Measurements from ENCODE around the gene BRI3. TPM values are rescaled to one million over a fixed set of nuclear protein-coding genes. Genes with fewer than 3 reads are reported as not detected.
A peak's percentile ranks its signal among the peaks of the same experiment; 100 is the strongest.

Gene BRI3
- total RNA-seq, 1 donor from 2014 or later = 344 TPM

DNA sequence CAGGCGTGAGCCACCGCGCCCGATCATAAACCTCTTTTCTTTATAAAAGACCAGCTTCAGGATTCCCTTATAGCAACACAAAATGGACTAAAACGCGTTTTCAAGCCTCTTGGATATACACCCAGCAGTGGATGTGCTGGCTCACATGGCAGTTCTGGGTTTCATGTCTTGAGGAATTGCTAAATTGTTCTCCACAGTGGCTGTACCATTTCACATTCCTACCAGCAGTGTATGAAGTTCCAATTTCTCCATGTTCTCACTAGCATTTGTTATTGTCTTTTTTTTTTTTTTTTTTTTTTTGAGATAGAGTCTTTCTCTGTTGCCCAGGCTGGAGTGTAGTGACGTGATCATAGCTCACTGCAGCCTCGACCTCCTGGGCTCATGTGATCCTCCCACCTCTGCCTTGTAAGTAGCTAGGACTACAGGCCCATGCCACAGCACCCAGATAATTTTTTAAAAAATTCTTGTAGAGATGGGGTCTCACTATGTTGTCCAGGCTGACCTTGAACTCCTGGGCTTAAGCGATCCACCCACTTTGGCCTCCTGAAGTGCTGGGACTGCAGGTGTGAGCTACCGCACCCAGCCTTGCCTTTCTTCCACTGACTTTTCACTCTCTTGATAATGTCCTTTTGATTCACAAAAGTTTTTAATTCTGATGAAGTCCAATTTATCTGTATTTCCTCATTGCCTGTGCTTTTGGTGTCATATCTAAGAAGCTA is 46.9 kb upstream of the BRI3 start:
- H3K27ac Mint-ChIP-seq (ENCODE audit: unreplicated experiment) = no peak overlapping the region
- TF ChIP-seq CTCF (IDR thresholded peaks at IDR 0.05) = no peak
- H3K4me1 Mint-ChIP-seq (ENCODE audit: unreplicated experiment) = peaks cover 8% of the 10 kb centered on the region
- no peaks in the 10 kb centered on the region for H3K27me3 Mint-ChIP-seq (ENCODE audit: unreplicated experiment)
- peaks cover 5% of the 10 kb centered on the region for H3K36me3 Mint-ChIP-seq (ENCODE audit: unreplicated experiment)
- no peak overlapping the region for H3K4me3 Mint-ChIP-seq (ENCODE audit: unreplicated experiment)
- no peaks in the 10 kb centered on the region for H3K9me3 Mint-ChIP-seq (ENCODE audit: unreplicated experiment)
- DNase-seq (ENCODE audit: extremely low spot score, unreplicated experiment) = no peak

DNA sequence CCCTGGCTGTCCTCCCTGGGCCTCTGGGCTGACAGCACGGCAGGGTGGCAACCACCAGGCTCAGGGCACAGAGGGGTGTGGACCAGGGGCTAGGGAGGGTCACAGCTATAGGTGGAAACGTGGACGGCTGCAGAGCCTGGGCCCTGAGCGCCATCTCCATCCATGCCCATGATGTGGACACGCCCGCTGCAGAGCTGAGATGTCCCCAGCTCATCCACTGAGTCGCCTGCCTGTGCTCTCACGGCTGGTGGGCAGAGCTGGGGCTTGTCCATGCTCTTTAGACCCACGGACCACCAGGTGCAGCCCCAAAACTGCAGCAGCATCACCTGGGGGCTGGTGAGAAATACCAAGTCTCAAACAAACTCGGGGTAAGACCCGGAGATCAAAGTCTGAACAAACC is 45.6 kb upstream of the BRI3 start:
- no peak for TF ChIP-seq CTCF (IDR thresholded peaks at IDR 0.05)
- Mint-ChIP-seq H3K9me3 (ENCODE audit: unreplicated experiment) (no peaks in the 10 kb centered on the region), H3K4me3 (ENCODE audit: unreplicated experiment) (no peak overlapping the region), H3K4me1 (ENCODE audit: unreplicated experiment) (peaks cover 8% of the 10 kb centered on the region), H3K27me3 (ENCODE audit: unreplicated experiment) (no peaks in the 10 kb centered on the region), H3K27ac (ENCODE audit: unreplicated experiment) (no peak overlapping the region), H3K36me3 (ENCODE audit: unreplicated experiment) (peaks cover 10% of the 10 kb centered on the region)
- DNase-seq (ENCODE audit: extremely low spot score, unreplicated experiment) = no peak

DNA sequence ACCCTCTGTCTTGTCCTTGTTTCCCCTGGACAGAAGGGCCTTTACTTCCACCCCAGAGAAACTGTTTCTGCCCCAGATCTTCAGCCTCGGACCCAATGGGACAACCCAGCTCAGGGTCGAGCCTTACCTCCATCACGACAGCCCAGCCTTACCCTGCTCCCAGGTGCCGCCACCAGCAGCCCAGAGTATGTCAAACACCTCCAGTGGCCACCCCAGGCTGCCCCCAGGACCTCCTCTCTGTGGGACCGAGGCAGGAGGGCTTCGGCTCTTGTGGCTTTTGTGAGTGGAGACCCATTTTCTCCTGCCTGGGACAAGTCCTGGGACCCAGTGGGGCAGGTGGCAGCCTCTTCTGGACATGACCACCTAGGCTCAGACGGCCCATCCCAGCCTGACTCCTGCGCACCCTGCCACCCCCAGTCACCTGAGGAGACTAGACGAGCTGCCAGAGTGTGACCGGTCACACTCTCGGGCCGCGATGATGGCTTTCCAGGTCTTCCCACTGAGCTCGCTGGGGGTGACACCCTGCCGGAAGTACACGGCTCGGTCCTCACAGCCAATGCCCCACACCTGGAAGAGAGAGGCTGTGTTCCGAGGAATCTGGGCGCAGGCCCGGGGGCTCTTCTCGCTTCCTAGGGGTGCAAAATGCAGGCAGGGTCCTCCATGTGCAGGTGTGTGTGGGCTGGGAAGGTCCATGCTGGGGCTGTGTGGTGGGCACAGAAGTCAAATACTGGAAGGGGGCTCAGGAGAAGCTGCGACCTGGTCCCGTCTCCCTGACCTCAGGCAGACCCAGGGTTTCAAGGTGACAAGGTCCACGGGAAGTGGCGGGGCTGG is 44.9 kb upstream of the BRI3 start:
- Mint-ChIP-seq H3K27me3 (ENCODE audit: unreplicated experiment) (no peaks in the 10 kb centered on the region), H3K27ac (ENCODE audit: unreplicated experiment) (no peak overlapping the region), H3K4me3 (ENCODE audit: unreplicated experiment) (no peak overlapping the region), H3K36me3 (ENCODE audit: unreplicated experiment) (peaks cover 14% of the 10 kb centered on the region), H3K4me1 (ENCODE audit: unreplicated experiment) (peaks cover 8% of the 10 kb centered on the region), H3K9me3 (ENCODE audit: unreplicated experiment) (no peaks in the 10 kb centered on the region)
- TF ChIP-seq CTCF (IDR thresholded peaks at IDR 0.05) = no peak
- no peak for DNase-seq (ENCODE audit: extremely low spot score, unreplicated experiment)

- H3K27ac Mint-ChIP-seq (ENCODE audit: unreplicated experiment) = no peak overlapping the region
- peaks cover 8% of the 10 kb centered on the region for H3K4me1 Mint-ChIP-seq (ENCODE audit: unreplicated experiment)
- H3K4me3 Mint-ChIP-seq (ENCODE audit: unreplicated experiment) = no peak overlapping the region
- TF ChIP-seq CTCF (IDR thresholded peaks at IDR 0.05) = no peak
- DNase-seq (ENCODE audit: extremely low spot score, unreplicated experiment) = no peak
- no peaks in the 10 kb centered on the region for H3K27me3 Mint-ChIP-seq (ENCODE audit: unreplicated experiment)
- peaks cover 14% of the 10 kb centered on the region for H3K36me3 Mint-ChIP-seq (ENCODE audit: unreplicated experiment)
- H3K9me3 Mint-ChIP-seq (ENCODE audit: unreplicated experiment) = no peaks in the 10 kb centered on the region
Measured at GRCh38 chr7:98238076-98238475, 43.4 kb upstream of the BRI3 start.

GRCh38 chr7:98238976-98239375 is 42.5 kb upstream of the BRI3 start:
- no peak for DNase-seq (ENCODE audit: extremely low spot score, unreplicated experiment)
- Mint-ChIP-seq H3K36me3 (ENCODE audit: unreplicated experiment) (peaks cover 14% of the 10 kb centered on the region), H3K4me1 (ENCODE audit: unreplicated experiment) (peaks cover 8% of the 10 kb centered on the region), H3K27ac (ENCODE audit: unreplicated experiment) (peak overlapping the region; percentile 79), H3K4me3 (ENCODE audit: unreplicated experiment) (no peak overlapping the region), H3K27me3 (ENCODE audit: unreplicated experiment) (no peaks in the 10 kb centered on the region), H3K9me3 (ENCODE audit: unreplicated experiment) (no peaks in the 10 kb centered on the region)
- TF ChIP-seq CTCF (IDR thresholded peaks at IDR 0.05) = no peak

Data from osteocyte (in vitro differentiated cells).